Measurements from ENCODE around the gene LCE3A. TPM values are rescaled to one million over a fixed set of nuclear protein-coding genes. Genes with fewer than 3 reads are reported as not detected.
"Not testable (repeated sequence)": the region's sequence is repeated elsewhere in the genome, so short reads cannot be mapped to it uniquely, and the experiment has no call there.

Gene LCE3A
- total RNA-seq: not detected
- not detected for polyA plus RNA-seq
- long read RNA-seq, donor 1: 0 reads
- long read RNA-seq, donor 2: 0 reads

GRCh38 chr1:152622803-152623202 is at the start of gene LCE3A:
Gene LCE3A (minus strand): TSS chr1:152623103. CDS start chr1:152623103, 0 bp downstream.
- ATAC-seq (peak; percentile 30 to 67 (median 42)), DNase-seq (peak in 1 of 2 donors; percentile 62)
- Histone ChIP-seq H3K9me3 (peaks cover 10% of the 10 kb centered on the region), H3K4me1 (no peaks in the 10 kb centered on the region), H3K27ac (no peak within 1 kb of the TSS), H3K4me3 (no peak within 1 kb of the TSS), H3K36me3 (ENCODE audit: insufficient read depth in 1 of 2, low read depth in 1 of 2) (no peaks in the 10 kb centered on the region), H3K27me3 (ENCODE audit: insufficient read depth in 3 of 3, low read length in 2 of 3) (no peaks in the 10 kb centered on the region)
- WGBS, 3 donors: 21 to 39% (median 22%) methylated on average over 10 of the region's 10 CpGs
- no peak for TF ChIP-seq CTCF (IDR thresholded peaks at IDR 0.05)
- intact Hi-C loops (cut with DNase I): no loop called here

GRCh38 chr1:152667648-152668047 is 44.7 kb upstream of the LCE3A start:
- no peak for DNase-seq
- H3K4me1 ChIP-seq: no peaks in the 10 kb centered on the region
- H3K27me3 ChIP-seq (ENCODE audit: insufficient read depth in 3 of 3, low read length in 2 of 3): no peaks in the 10 kb centered on the region
- no peak overlapping the region for H3K27ac ChIP-seq
- H3K4me3 ChIP-seq: no peak overlapping the region
- TF ChIP-seq CTCF (IDR thresholded peaks at IDR 0.05): no peak
- H3K9me3 ChIP-seq: no peaks in the 10 kb centered on the region
- ATAC-seq: no peak
- no peaks in the 10 kb centered on the region for H3K36me3 ChIP-seq (ENCODE audit: insufficient read depth in 1 of 2, low read depth in 1 of 2)
- WGBS, 3 donors: 64 to 80% (median 64%) methylated on average over 5 of the region's 5 CpGs
- intact Hi-C loops (cut with DNase I): no loop called here

GRCh38 chr1:152666171-152666570 is 43.3 kb upstream of the LCE3A start:
- H3K36me3 ChIP-seq (ENCODE audit: insufficient read depth in 1 of 2, low read depth in 1 of 2); H3K4me1 ChIP-seq; DNase-seq; H3K27me3 ChIP-seq (ENCODE audit: insufficient read depth in 3 of 3, low read length in 2 of 3); ATAC-seq; H3K4me3 ChIP-seq; intact Hi-C loops (cut with DNase I); H3K9me3 ChIP-seq; H3K27ac ChIP-seq: not testable (repeated sequence)
- 87 to 94% (median 90%) methylated on average over 1 of the region's 1 CpG for WGBS, 3 donors

GRCh38 chr1:152663098-152663497 is 40.2 kb upstream of the LCE3A start, which contains the start of gene LCE2D:
Gene LCE2D (plus strand): TSS chr1:152663380. CDS start chr1:152664106, 726 bp downstream.
- DNase-seq (no peak), ATAC-seq (no peak)
- no peak for TF ChIP-seq CTCF (IDR thresholded peaks at IDR 0.05)
- WGBS, 3 donors: 56 to 75% (median 63%) methylated on average over 3 of the region's 3 CpGs
- Histone ChIP-seq H3K27ac (no peak within 1 kb of the TSS), H3K4me3 (no peak within 1 kb of the TSS), H3K4me1 (no peaks in the 10 kb centered on the region), H3K36me3 (ENCODE audit: insufficient read depth in 1 of 2, low read depth in 1 of 2) (no peaks in the 10 kb centered on the region), H3K9me3 (no peaks in the 10 kb centered on the region), H3K27me3 (ENCODE audit: insufficient read depth in 3 of 3, low read length in 2 of 3) (no peaks in the 10 kb centered on the region)
- intact Hi-C loops (cut with DNase I): no loop called here

GRCh38 chr1:152658649-152659048 is 35.7 kb upstream of the LCE3A start:
- intact Hi-C loops (cut with DNase I): no loop called here

More at GRCh38 chr1:152658649-152659048, 35.7 kb upstream of the LCE3A start:
- H3K4me3 ChIP-seq: no peak overlapping the region
- ATAC-seq: no peak
- WGBS, 3 donors: 88 to 97% (median 95%) methylated on average over 3 of the region's 3 CpGs
- no peaks in the 10 kb centered on the region for H3K36me3 ChIP-seq (ENCODE audit: insufficient read depth in 1 of 2, low read depth in 1 of 2)
- H3K27ac ChIP-seq: no peak overlapping the region
- no peaks in the 10 kb centered on the region for H3K4me1 ChIP-seq
- TF ChIP-seq CTCF (IDR thresholded peaks at IDR 0.05): no peak
- DNase-seq: no peak
- no peaks in the 10 kb centered on the region for H3K9me3 ChIP-seq
- H3K27me3 ChIP-seq (ENCODE audit: insufficient read depth in 3 of 3, low read length in 2 of 3): no peaks in the 10 kb centered on the region

Measured in psoas muscle (tissue), 8 donors.